Measurements from ENCODE around the gene VSIG4.

Gene VSIG4

DNA sequence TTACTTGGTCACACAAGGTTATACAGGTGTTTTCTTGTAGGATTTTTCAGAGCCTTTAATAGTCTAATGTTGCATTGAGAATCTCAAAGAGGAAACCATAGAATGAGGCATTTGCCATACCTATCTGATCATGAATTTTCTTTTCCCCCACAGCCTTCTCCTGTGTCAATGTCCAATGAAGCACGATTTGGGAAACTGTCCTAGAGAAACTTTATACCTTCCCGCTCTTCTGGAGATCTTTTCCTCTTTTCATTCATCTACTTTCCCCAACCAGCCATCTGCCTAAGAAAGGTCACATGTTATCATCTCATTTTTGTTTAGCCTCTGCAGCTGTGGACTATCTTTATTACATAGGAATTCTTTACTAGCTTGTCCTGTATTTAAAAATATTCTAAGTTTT is 19.9 kb downstream of the VSIG4 start:
- no peak for TF ChIP-seq ZBTB7A (IDR thresholded peaks at IDR 0.05; ENCODE audit: low read depth)
- no peak for TF ChIP-seq FOXM1 (IDR thresholded peaks at IDR 0.05; ENCODE audit: borderline replicate concordance, low read depth)
- TF ChIP-seq YY1 (IDR thresholded peaks at IDR 0.05; ENCODE audit: low read depth): no peak
- TF ChIP-seq TAF1 (IDR thresholded peaks at IDR 0.05; ENCODE audit: low read depth): no peak
- no peak for TF ChIP-seq EGR1 (IDR thresholded peaks at IDR 0.05)
- no peak for TF ChIP-seq MAX (IDR thresholded peaks at IDR 0.05)
- no peak for TF ChIP-seq NFIC (IDR thresholded peaks at IDR 0.05)
- TF ChIP-seq CREB1 (IDR thresholded peaks at IDR 0.05; ENCODE audit: low read depth): no peak
- TF ChIP-seq REST (IDR thresholded peaks at IDR 0.05; ENCODE audit: low read depth): no peak
- TF ChIP-seq USF1 (IDR thresholded peaks at IDR 0.05): no peak
- no peak for TF ChIP-seq EP300 (IDR thresholded peaks at IDR 0.05; ENCODE audit: borderline replicate concordance)

- no peak for TF ChIP-seq TAF1 (IDR thresholded peaks at IDR 0.05; ENCODE audit: low read depth)
- no peak for TF ChIP-seq RAD21 (IDR thresholded peaks at IDR 0.05; ENCODE audit: low read depth)
- TF ChIP-seq TEAD4 (IDR thresholded peaks at IDR 0.05): no peak
- TF ChIP-seq USF1 (IDR thresholded peaks at IDR 0.05): no peak
- TF ChIP-seq CEBPB (IDR thresholded peaks at IDR 0.05): no peak
- no peak for TF ChIP-seq MAX (IDR thresholded peaks at IDR 0.05)
- no peak for TF ChIP-seq YY1 (IDR thresholded peaks at IDR 0.05; ENCODE audit: low read depth)
- TF ChIP-seq ZBTB7A (IDR thresholded peaks at IDR 0.05; ENCODE audit: low read depth): no peak
- no peak for TF ChIP-seq REST (IDR thresholded peaks at IDR 0.05; ENCODE audit: low read depth)
- TF ChIP-seq TCF12 (IDR thresholded peaks at IDR 0.05; ENCODE audit: low read depth): no peak
These were observed 20.6 kb downstream of the VSIG4 start for GRCh38 chrX:66019310-66019652.

DNA sequence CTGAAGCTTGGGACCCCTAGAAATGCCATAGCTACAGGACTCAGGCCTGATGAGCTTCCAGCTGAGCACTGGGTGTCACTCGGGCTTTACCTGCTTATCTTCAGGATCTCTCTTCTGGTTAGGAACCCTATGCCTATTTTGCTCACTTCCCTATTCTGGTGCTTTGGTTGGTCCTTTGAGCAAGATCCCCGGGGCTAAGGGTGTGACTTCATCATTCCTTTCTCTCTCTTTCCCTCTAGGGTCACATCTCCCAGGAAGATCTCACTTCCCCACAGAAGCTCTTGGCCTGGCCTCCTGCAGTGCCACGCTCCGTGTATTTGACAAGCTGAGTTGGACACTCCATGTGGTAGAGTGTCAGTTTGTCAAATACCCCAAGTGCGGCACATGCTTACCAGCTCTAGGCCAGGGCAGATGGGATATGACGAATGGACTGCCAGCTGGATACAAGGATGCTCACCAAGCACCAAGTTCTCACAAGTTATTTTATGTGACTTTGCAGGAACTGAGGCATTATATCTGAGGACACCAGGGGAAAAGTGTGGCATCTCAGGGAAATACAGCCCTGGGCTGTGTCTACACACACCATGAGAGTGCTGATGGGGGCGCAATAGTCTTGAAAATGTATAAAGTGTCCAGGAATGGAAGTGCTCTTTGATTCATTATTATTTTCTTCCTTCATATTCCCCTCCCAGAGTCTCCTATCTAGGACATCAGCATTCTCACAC is 21.1 kb downstream of the VSIG4 start:
- TF ChIP-seq USF1 (IDR thresholded peaks at IDR 0.05) (no peak), MAX (IDR thresholded peaks at IDR 0.05) (no peak), TEAD4 (IDR thresholded peaks at IDR 0.05) (no peak), FOXM1 (IDR thresholded peaks at IDR 0.05; ENCODE audit: borderline replicate concordance, low read depth) (no peak), TCF12 (IDR thresholded peaks at IDR 0.05; ENCODE audit: low read depth) (no peak), YY1 (IDR thresholded peaks at IDR 0.05; ENCODE audit: low read depth) (no peak), EP300 (IDR thresholded peaks at IDR 0.05; ENCODE audit: borderline replicate concordance) (no peak), CREB1 (IDR thresholded peaks at IDR 0.05; ENCODE audit: low read depth) (no peak), CEBPB (IDR thresholded peaks at IDR 0.05) (no peak)

DNA sequence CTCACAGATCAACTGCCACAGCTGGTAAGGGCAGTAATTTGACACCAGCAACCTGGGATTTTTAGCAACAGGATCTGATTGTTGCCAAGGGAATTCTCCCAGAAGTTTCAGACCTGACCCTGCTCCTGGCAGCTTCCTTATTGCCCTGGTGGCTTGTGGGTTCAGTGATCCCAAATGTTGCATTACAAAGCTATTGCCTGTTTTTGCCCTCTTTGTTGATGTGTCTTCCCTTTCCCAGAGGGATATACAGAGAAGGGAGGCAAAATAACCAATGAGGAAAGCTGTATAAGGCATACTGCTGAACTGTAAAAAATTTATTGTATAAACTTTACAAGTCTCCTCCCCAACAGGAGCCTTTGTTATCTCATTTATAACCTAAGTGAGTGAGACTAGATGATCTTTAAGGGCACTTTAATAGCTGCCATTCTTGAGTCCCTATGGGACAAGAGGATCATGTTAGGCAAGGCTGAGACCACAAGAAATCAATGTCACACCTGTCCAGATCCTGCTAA is 22.2 kb downstream of the VSIG4 start:
- TF ChIP-seq USF1 (IDR thresholded peaks at IDR 0.05) (no peak), TEAD4 (IDR thresholded peaks at IDR 0.05) (no peak), CREB1 (IDR thresholded peaks at IDR 0.05; ENCODE audit: low read depth) (no peak), EP300 (IDR thresholded peaks at IDR 0.05; ENCODE audit: borderline replicate concordance) (no peak), YY1 (IDR thresholded peaks at IDR 0.05; ENCODE audit: low read depth) (no peak), MAX (IDR thresholded peaks at IDR 0.05) (no peak), TCF12 (IDR thresholded peaks at IDR 0.05; ENCODE audit: low read depth) (no peak), NFIC (IDR thresholded peaks at IDR 0.05) (no peak), TAF1 (IDR thresholded peaks at IDR 0.05; ENCODE audit: low read depth) (no peak), REST (IDR thresholded peaks at IDR 0.05; ENCODE audit: low read depth) (no peak), RAD21 (IDR thresholded peaks at IDR 0.05; ENCODE audit: low read depth) (no peak), EGR1 (IDR thresholded peaks at IDR 0.05) (no peak), CEBPB (IDR thresholded peaks at IDR 0.05) (no peak), FOXM1 (IDR thresholded peaks at IDR 0.05; ENCODE audit: borderline replicate concordance, low read depth) (no peak), ZBTB7A (IDR thresholded peaks at IDR 0.05; ENCODE audit: low read depth) (no peak)

Data from Ishikawa (cell line).